Measurements from ENCODE around the gene ADAM8. TPM values are rescaled to one million over a fixed set of nuclear protein-coding genes. Genes with fewer than 3 reads are reported as not detected.

ADAM8 gene
- polyA plus RNA-seq, 1 donor: 5.9 TPM

- no peak overlapping the region for H3K27ac ChIP-seq (ENCODE audit: low read length)
- no CpG with 5 or more reads among the region's 12 CpGs for WGBS (ENCODE audit: insufficient coverage, low lambda C conversion rate)
- no peak overlapping the region for H3K4me3 ChIP-seq (ENCODE audit: low read length)
These were observed 17.1 kb downstream of the ADAM8 start for GRCh38 chr10:133259602-133259989.

GRCh38 chr10:133258818-133259601 is 17.7 kb downstream of the ADAM8 start:
- Histone ChIP-seq H3K4me1 (ENCODE audit: control insufficient read depth, insufficient read depth, low read length) (peaks cover 24% of the 10 kb centered on the region), H3K36me3 (ENCODE audit: control insufficient read depth, insufficient read depth, low read length) (no peaks in the 10 kb centered on the region), H3K27ac (ENCODE audit: low read length) (no peak overlapping the region), H3K4me3 (ENCODE audit: low read length) (no peak overlapping the region), H3K9me3 (ENCODE audit: control insufficient read depth, low read depth, low read length) (no peaks in the 10 kb centered on the region), H3K27me3 (ENCODE audit: control insufficient read depth, insufficient read depth, low read length) (peaks cover 3% of the 10 kb centered on the region)
- no peak for DNase-seq
- WGBS (ENCODE audit: insufficient coverage, low lambda C conversion rate): no CpG with 5 or more reads among the region's 24 CpGs

More at GRCh38 chr10:133259602-133259989, 17.1 kb downstream of the ADAM8 start:
- Histone ChIP-seq H3K4me1 (ENCODE audit: control insufficient read depth, insufficient read depth, low read length) (peaks cover 24% of the 10 kb centered on the region), H3K36me3 (ENCODE audit: control insufficient read depth, insufficient read depth, low read length) (no peaks in the 10 kb centered on the region), H3K27me3 (ENCODE audit: control insufficient read depth, insufficient read depth, low read length) (peaks cover 3% of the 10 kb centered on the region), H3K9me3 (ENCODE audit: control insufficient read depth, low read depth, low read length) (no peaks in the 10 kb centered on the region)
- DNase-seq: no peak

DNA sequence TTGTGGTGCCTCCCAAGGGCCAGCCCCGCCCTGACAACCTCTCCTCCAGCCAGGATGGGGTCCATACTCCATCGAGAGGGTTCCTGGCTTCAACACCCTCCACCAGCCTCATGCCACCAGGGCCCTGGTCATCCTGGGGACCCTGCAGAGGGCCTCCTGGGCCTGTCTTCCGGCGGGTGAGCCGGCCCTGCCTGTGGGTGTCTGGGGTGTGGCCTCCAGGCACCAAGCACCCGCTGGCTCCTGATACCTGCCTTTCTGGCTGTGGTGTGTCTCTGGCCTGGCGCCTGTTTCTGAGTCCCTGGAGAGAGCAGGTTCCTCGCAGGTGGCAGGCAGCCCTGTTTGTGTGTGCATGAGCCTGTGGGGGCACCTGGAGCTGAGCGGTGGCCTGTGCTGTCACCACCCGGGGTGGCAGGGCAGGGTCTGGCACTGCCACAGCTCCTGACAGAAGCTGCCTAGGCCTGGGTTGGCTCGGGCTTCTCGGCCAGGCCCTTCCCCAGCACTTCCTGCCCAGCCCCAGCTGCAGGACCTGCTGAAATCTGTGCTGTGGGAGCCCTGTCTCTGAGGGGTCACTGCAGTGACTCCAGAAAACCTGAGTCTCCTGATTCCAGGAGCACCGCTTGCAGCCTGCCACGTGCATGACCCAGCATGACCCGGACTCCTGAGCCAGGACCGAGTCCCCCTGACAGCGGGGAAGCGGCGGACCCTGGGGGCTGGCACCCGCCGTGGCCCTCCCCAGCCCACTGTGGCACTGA is 18.4 kb downstream of the ADAM8 start:
- Histone ChIP-seq H3K27ac (ENCODE audit: low read length) (no peak overlapping the region), H3K4me1 (ENCODE audit: control insufficient read depth, insufficient read depth, low read length) (peaks cover 24% of the 10 kb centered on the region), H3K27me3 (ENCODE audit: control insufficient read depth, insufficient read depth, low read length) (peaks cover 3% of the 10 kb centered on the region), H3K9me3 (ENCODE audit: control insufficient read depth, low read depth, low read length) (no peaks in the 10 kb centered on the region), H3K4me3 (ENCODE audit: low read length) (no peak overlapping the region), H3K36me3 (ENCODE audit: control insufficient read depth, insufficient read depth, low read length) (no peaks in the 10 kb centered on the region)
- no CpG with 5 or more reads among the region's 21 CpGs for WGBS (ENCODE audit: insufficient coverage, low lambda C conversion rate)
- peak in 1 of 2 donors; percentile 39 for DNase-seq

DNA sequence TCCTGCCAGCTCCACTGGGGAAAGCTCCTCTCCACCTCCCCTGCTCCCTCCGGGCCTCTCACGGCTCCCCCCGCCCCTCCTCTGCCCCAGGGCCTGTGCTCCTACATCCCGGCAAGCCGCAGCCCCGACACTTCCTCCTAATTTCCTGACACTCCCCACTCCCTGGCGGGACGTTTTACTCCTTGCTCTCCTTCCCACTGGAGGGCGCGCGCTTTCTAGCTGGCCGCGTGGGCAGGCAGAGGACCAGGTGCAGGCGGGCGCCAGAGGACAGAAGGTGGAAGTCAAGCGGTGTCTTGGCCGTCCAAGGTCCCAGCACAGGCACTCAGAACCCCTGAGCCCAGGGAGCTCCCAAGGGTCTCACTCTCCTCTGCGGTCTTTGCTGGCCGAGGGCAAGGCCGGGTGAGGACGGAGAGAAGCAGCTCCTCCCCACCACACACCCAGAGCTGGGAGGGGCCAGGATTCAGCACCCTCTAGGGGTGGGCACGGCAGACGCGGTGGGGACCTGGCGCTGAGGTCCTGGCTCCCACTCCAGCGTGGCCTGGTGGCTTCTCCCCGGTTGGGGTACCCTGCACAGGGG is 19.1 kb downstream of the ADAM8 start:
- Histone ChIP-seq H3K36me3 (ENCODE audit: control insufficient read depth, insufficient read depth, low read length) (no peaks in the 10 kb centered on the region), H3K27ac (ENCODE audit: low read length) (no peak overlapping the region), H3K4me1 (ENCODE audit: control insufficient read depth, insufficient read depth, low read length) (peaks cover 19% of the 10 kb centered on the region), H3K4me3 (ENCODE audit: low read length) (no peak overlapping the region), H3K9me3 (ENCODE audit: control insufficient read depth, low read depth, low read length) (no peaks in the 10 kb centered on the region), H3K27me3 (ENCODE audit: control insufficient read depth, insufficient read depth, low read length) (no peaks in the 10 kb centered on the region)
- no CpG with 5 or more reads among the region's 27 CpGs for WGBS (ENCODE audit: insufficient coverage, low lambda C conversion rate)
- DNase-seq: peak in 1 of 2 donors; percentile 75

DNA sequence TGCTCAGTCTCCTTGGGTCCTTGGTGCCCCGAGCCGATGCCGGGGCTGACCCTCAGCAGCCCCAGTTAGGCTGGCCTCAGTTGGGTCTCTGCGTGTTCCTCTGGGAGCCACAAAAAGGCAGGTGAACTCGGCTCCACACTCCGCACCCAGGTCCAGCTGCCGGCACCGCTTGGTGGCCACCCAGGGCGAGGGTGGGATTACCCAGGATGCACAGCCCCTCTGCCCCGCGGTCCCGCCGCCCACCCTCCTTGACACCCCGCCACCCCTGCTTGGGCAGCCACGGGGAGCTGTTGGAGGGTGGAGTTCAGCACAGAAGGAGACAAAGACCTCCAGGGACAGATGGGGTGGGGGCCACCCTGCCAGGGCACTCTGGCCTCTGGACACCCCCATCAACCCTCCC is 21.3 kb downstream of the ADAM8 start:
- no peak for DNase-seq
- H3K36me3 ChIP-seq (ENCODE audit: control insufficient read depth, insufficient read depth, low read length): no peaks in the 10 kb centered on the region
- no peaks in the 10 kb centered on the region for H3K9me3 ChIP-seq (ENCODE audit: control insufficient read depth, low read depth, low read length)
- H3K4me3 ChIP-seq (ENCODE audit: low read length): no peak overlapping the region
- H3K27ac ChIP-seq (ENCODE audit: low read length): no peak overlapping the region
- H3K27me3 ChIP-seq (ENCODE audit: control insufficient read depth, insufficient read depth, low read length): no peaks in the 10 kb centered on the region
- whole genome bisulfite sequencing (ENCODE audit: insufficient coverage, low lambda C conversion rate): no CpG with 5 or more reads among the region's 15 CpGs
- peaks cover 13% of the 10 kb centered on the region for H3K4me1 ChIP-seq (ENCODE audit: control insufficient read depth, insufficient read depth, low read length)

DNA sequence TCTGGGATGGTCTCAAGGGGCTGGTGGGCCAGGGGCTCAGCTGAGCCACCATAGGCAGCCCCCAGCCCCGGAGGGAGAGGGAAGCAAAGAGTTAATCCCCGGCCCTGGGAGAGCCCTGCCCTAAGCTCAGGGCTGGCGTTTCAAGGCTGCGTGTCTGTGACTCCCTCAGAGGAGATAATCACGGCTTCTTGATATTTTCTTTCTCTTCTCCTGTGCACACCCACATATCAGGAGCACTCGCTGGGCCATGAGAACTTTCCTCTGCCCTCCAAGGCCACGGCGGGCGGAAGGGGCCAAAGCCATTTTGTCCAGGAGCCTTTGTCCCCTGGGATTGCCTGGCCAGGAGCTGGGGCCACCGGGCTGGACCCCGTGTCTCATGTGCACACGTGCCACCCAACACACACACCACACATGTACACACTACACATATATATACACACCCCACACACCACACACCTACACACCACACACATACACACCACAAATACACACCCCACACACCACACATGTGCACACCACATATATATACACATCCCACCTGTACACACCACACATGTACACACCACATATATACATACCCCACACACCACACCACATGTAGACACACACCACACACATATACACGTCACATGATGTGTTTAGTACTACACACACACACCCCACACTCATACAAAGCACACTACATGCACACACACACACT is 22.1 kb downstream of the ADAM8 start:
- H3K27ac ChIP-seq (ENCODE audit: low read length): no peak overlapping the region
- H3K27me3 ChIP-seq (ENCODE audit: control insufficient read depth, insufficient read depth, low read length): peaks cover 3% of the 10 kb centered on the region
- no peak for DNase-seq
- H3K4me1 ChIP-seq (ENCODE audit: control insufficient read depth, insufficient read depth, low read length): peaks cover 17% of the 10 kb centered on the region
- no peaks in the 10 kb centered on the region for H3K9me3 ChIP-seq (ENCODE audit: control insufficient read depth, low read depth, low read length)
- no peaks in the 10 kb centered on the region for H3K36me3 ChIP-seq (ENCODE audit: control insufficient read depth, insufficient read depth, low read length)
- WGBS (ENCODE audit: insufficient coverage, low lambda C conversion rate): no CpG with 5 or more reads among the region's 13 CpGs
- no peak overlapping the region for H3K4me3 ChIP-seq (ENCODE audit: low read length)

DNA sequence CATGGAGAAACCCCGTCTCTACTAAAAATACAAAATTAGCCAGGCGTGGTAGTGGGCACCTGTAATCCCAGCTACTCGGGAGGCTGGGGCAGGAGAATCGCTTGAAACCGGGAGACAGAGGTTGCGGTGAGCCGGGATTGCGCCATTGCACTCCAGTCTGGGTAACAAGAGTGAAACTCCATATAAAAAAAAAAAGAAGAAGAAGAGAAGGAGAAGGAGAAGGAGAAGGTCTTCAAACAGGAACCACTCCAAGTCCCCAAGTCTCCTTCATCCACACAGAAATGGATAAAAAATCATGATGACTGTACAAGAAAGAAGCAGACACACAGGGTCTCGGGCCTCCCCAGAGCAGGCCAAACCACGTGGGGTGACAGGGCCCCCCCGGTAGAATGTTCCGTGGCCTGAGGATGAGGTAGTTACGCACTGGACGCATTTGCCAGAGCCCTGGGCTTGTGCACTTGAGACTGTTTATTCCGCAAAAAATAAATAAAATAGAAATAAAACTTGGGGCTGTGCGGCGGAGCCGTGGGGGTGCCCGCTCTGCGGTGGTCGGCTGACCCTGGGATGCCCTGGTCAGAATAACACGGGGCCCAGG is 23.2 kb downstream of the ADAM8 start:
- H3K36me3 ChIP-seq (ENCODE audit: control insufficient read depth, insufficient read depth, low read length): no peaks in the 10 kb centered on the region
- peaks cover 17% of the 10 kb centered on the region for H3K4me1 ChIP-seq (ENCODE audit: control insufficient read depth, insufficient read depth, low read length)
- H3K4me3 ChIP-seq (ENCODE audit: low read length): no peak overlapping the region
- no peak for DNase-seq
- H3K27ac ChIP-seq (ENCODE audit: low read length): no peak overlapping the region
- peaks cover 3% of the 10 kb centered on the region for H3K27me3 ChIP-seq (ENCODE audit: control insufficient read depth, insufficient read depth, low read length)
- 100% methylated on average over 3 of the region's 22 CpGs for WGBS (ENCODE audit: insufficient coverage, low lambda C conversion rate)
- H3K9me3 ChIP-seq (ENCODE audit: control insufficient read depth, low read depth, low read length): no peaks in the 10 kb centered on the region

- Histone ChIP-seq H3K9me3 (ENCODE audit: control insufficient read depth, low read depth, low read length) (no peaks in the 10 kb centered on the region), H3K27ac (ENCODE audit: low read length) (no peak overlapping the region), H3K27me3 (ENCODE audit: control insufficient read depth, insufficient read depth, low read length) (peaks cover 3% of the 10 kb centered on the region), H3K4me1 (ENCODE audit: control insufficient read depth, insufficient read depth, low read length) (peaks cover 8% of the 10 kb centered on the region), H3K4me3 (ENCODE audit: low read length) (no peak overlapping the region), H3K36me3 (ENCODE audit: control insufficient read depth, insufficient read depth, low read length) (no peaks in the 10 kb centered on the region)
- WGBS (ENCODE audit: insufficient coverage, low lambda C conversion rate): no CpG with 5 or more reads among the region's 12 CpGs
- DNase-seq: no peak
These were observed 24.5 kb downstream of the ADAM8 start for GRCh38 chr10:133252223-133252552.

GRCh38 chr10:133251388-133252222 is 25.1 kb downstream of the ADAM8 start:
- no peaks in the 10 kb centered on the region for H3K36me3 ChIP-seq (ENCODE audit: control insufficient read depth, insufficient read depth, low read length)
- no peaks in the 10 kb centered on the region for H3K9me3 ChIP-seq (ENCODE audit: control insufficient read depth, low read depth, low read length)
- H3K4me1 ChIP-seq (ENCODE audit: control insufficient read depth, insufficient read depth, low read length): peaks cover 9% of the 10 kb centered on the region
- no peak overlapping the region for H3K27ac ChIP-seq (ENCODE audit: low read length)
- no CpG with 5 or more reads among the region's 28 CpGs for WGBS (ENCODE audit: insufficient coverage, low lambda C conversion rate)
- H3K27me3 ChIP-seq (ENCODE audit: control insufficient read depth, insufficient read depth, low read length): peaks cover 3% of the 10 kb centered on the region
- H3K4me3 ChIP-seq (ENCODE audit: low read length): no peak overlapping the region
- no peak for DNase-seq

Data from large intestine (tissue), 3 donors.